ENCODE results near the gene PTEN.

DNA sequence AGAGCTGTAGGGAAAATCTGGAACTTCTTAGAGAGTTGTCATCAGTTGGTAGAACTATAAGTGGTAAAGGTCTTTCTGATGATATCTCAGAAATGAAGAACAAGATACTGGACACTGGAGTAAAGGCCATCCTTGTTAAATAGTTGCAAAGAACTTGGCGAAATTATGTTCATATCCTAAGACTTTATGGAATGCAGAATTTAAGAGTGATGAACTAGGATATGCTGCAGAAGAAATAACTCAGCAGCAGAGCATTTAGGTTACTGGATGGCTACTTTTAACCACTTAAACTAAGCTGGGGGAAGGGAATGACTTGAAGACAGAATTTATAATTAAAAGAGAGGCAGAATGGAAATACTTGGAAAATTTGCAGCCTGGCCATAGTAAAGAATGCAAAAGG is 23.7 kb downstream of the PTEN start:
- no peak for TF ChIP-seq CTCF (conservative IDR thresholded peaks at IDR 0.05; ENCODE audit: low read depth, low read length)
- TF ChIP-seq EZH2 (IDR thresholded peaks at IDR 0.05; ENCODE audit: borderline replicate concordance, low read depth, low read length, poor library complexity, severe bottlenecking) = no peak

Measured in A673 (cell line).